ENCODE data around the gene RBL2.
"Not testable (repeated sequence)": the region's sequence is repeated elsewhere in the genome, so short reads cannot be mapped to it uniquely, and the experiment has no call there.

RBL2 gene

GRCh38 chr16:53504665-53505064 lies 70.4 kb downstream of the RBL2 start:
- DNase-seq (ENCODE audit: low spot score), result no peak

GRCh38 chr16:53506254-53506653 lies 72.0 kb downstream of the RBL2 start:
- DNase-seq (ENCODE audit: low spot score), result no peak

GRCh38 chr16:53507464-53508179 lies 73.4 kb downstream of the RBL2 start:
- no peak for DNase-seq (ENCODE audit: low spot score)

- DNase-seq (ENCODE audit: low spot score), result peak; percentile 65
These were observed 75.8 kb downstream of the RBL2 start for GRCh38 chr16:53509906-53510703.

- no peak for DNase-seq (ENCODE audit: low spot score)
These were observed 76.4 kb downstream of the RBL2 start for GRCh38 chr16:53510704-53511070.

GRCh38 chr16:53511084-53511402 lies 76.8 kb downstream of the RBL2 start:
- no peak for DNase-seq (ENCODE audit: low spot score)

GRCh38 chr16:53511403-53512280 lies 77.4 kb downstream of the RBL2 start:
- DNase-seq (ENCODE audit: low spot score), result no peak

GRCh38 chr16:53512795-53513194 lies 78.5 kb downstream of the RBL2 start:
- DNase-seq (ENCODE audit: low spot score), result not testable (repeated sequence)

- no peak for DNase-seq (ENCODE audit: low spot score)
These were observed 81.0 kb downstream of the RBL2 start for GRCh38 chr16:53515259-53515658.

- DNase-seq (ENCODE audit: low spot score), result no peak
These were observed 81.5 kb downstream of the RBL2 start for GRCh38 chr16:53515811-53516210.

- DNase-seq (ENCODE audit: low spot score), result no peak
These were observed 83.6 kb downstream of the RBL2 start for GRCh38 chr16:53517851-53518250.

- DNase-seq (ENCODE audit: low spot score), result peak; percentile 72
These were observed 84.5 kb downstream of the RBL2 start for GRCh38 chr16:53518550-53519416.

GRCh38 chr16:53519417-53520091 lies 85.3 kb downstream of the RBL2 start:
- no peak for DNase-seq (ENCODE audit: low spot score)

- no peak for DNase-seq (ENCODE audit: low spot score)
These were observed 89.0 kb downstream of the RBL2 start for GRCh38 chr16:53523126-53523804.

GRCh38 chr16:53523971-53524548 lies 89.8 kb downstream of the RBL2 start:
- DNase-seq (ENCODE audit: low spot score), result no peak

GRCh38 chr16:53528797-53529196 lies 94.5 kb downstream of the RBL2 start:
- no peak for DNase-seq (ENCODE audit: low spot score)

GRCh38 chr16:53529513-53529912 lies 95.2 kb downstream of the RBL2 start:
- no peak for DNase-seq (ENCODE audit: low spot score)

- DNase-seq (ENCODE audit: low spot score), result no peak
These were observed 95.8 kb downstream of the RBL2 start for GRCh38 chr16:53530046-53530445.

GRCh38 chr16:53530741-53531140 lies 96.5 kb downstream of the RBL2 start:
- no peak for DNase-seq (ENCODE audit: low spot score)

- no peak for DNase-seq (ENCODE audit: low spot score)
These were observed 99.9 kb downstream of the RBL2 start for GRCh38 chr16:53534206-53534605.

All from NAMALWA (cell line).